ENCODE data around the gene KIFC3. TPM values are rescaled to one million over a fixed set of nuclear protein-coding genes. Genes with fewer than 3 reads are reported as not detected.

KIFC3 gene
- total RNA-seq, 1 donor from 2014 or later: 0.27 TPM

DNA sequence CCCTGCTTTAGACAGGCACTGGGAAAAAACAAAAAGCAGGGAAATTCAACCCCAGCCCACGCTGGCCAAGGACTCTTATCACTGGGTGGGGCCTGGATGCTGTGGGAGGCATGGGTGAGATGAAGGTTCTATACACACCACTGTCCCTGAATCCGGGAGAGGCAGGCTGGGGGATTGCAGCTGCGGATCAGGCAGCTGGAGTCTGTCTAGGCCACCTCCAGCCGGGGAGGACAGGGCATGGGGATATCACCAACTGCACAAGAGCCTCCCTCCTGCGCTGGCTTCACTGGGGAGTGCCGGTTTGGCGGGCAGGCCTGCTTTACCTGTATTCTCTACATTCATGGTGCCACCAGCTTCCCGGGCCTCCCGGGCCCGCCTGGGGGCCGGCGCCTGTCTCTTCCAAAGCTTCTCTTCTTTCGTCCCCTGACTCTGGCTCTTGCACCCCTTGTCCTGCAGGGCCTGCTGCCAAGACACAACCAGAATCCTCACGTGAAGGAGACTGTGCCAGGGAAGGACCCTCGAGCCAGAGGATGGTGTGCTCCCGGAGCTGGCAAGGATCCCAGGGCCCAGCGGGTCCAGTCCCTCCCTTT lies 13.9 kb downstream of the KIFC3 start:
- ChIA-PET POLR2A (no interaction called here), CTCF (no interaction called here)
- DNase-seq: no peak
- intact Hi-C loops (cut with micrococcal nuclease): no loop called here
- no peak overlapping the region for H3K4me3 Mint-ChIP-seq
- H3K36me3 Mint-ChIP-seq (ENCODE audit: low read depth): no peaks in the 10 kb centered on the region
- no peaks in the 10 kb centered on the region for H3K4me1 Mint-ChIP-seq
- no peaks in the 10 kb centered on the region for H3K9me3 Mint-ChIP-seq
- H3K27me3 Mint-ChIP-seq: peaks cover 7% of the 10 kb centered on the region
- H3K27ac Mint-ChIP-seq: no peak overlapping the region
- TF ChIP-seq, protein P1, sequence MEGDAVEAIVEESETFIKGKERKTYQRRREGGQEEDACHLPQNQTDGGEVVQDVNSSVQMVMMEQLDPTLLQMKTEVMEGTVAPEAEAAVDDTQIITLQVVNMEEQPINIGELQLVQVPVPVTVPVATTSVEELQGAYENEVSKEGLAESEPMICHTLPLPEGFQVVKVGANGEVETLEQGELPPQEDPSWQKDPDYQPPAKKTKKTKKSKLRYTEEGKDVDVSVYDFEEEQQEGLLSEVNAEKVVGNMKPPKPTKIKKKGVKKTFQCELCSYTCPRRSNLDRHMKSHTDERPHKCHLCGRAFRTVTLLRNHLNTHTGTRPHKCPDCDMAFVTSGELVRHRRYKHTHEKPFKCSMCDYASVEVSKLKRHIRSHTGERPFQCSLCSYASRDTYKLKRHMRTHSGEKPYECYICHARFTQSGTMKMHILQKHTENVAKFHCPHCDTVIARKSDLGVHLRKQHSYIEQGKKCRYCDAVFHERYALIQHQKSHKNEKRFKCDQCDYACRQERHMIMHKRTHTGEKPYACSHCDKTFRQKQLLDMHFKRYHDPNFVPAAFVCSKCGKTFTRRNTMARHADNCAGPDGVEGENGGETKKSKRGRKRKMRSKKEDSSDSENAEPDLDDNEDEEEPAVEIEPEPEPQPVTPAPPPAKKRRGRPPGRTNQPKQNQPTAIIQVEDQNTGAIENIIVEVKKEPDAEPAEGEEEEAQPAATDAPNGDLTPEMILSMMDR (IDR thresholded peaks at IDR 0.05): no peak
- no peak for ATAC-seq (ENCODE audit: low read depth)

DNA sequence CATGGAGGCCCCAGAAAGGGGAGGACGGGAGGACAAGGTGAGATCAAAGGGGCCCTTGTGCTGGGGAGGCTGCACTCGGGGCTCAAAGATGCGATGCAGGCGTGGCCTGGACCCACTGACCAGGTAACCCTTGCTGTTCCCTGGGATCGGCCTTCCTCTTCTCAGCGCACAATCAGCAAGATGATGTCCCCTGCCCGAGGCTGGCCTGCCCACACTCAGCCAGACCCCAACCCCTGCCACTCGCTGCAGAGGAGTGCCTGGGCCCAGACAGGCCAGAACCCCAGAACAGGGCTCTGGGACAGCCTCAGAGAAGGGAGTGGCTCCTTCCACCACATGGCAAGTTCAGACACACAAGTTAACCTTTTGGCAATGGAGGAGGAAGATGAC lies 14.8 kb downstream of the KIFC3 start:
- intact Hi-C loops (cut with micrococcal nuclease): no loop called here
- H3K4me3 Mint-ChIP-seq: no peak overlapping the region
- H3K27ac Mint-ChIP-seq: no peak overlapping the region
- ChIA-PET POLR2A (no interaction called here), CTCF (no interaction called here)
- H3K9me3 Mint-ChIP-seq: no peaks in the 10 kb centered on the region
- no peaks in the 10 kb centered on the region for H3K36me3 Mint-ChIP-seq (ENCODE audit: low read depth)
- DNase-seq (no peak), ATAC-seq (ENCODE audit: low read depth) (no peak)
- TF ChIP-seq, protein P1 (IDR thresholded peaks at IDR 0.05): no peak
- H3K4me1 Mint-ChIP-seq: no peaks in the 10 kb centered on the region
- H3K27me3 Mint-ChIP-seq: peaks cover 7% of the 10 kb centered on the region

DNA sequence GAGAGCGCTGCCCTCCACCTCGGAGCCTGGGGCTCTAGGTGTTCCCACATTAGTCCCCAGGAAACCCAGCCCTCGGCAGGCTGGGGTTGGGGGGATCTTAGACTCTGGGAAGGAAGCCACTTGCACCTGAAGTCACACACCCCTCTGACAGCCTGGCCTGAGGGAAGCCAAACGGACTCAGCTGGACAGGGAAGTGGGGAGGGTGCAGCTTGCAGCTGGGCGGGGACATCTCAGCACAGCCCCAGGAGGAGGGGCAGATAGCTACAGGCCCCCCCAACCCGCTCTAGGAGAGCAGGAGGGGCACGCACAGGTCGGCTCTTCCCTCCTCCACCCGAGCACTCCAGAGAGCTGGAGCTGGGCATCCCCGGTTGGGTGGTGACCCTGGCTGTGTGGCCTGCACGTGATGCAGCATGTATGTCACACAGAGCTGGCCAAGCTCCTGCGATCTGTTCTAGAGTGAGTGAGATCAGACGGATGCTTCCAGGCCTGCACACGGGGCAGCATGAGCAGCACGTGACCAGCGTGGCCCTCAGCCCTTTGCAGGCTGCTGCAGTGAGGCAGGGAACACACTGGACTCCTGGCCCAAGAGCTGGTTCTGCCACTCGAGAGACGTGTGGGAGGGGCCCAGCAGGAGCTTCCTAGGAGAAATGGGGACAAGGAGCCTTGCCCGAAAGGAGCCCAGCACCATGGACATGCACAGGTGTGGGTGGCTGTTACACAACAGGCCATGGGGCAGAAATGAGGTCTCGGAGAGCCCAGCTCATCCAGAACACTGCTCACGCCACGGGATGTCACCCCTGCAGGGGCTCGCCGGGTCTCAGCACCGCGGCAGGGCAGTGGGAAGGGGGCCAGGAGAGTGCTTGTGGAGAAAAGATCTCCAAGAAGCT lies 15.4 kb downstream of the KIFC3 start:
- intact Hi-C loops (cut with micrococcal nuclease): no loop called here
- Mint-ChIP-seq H3K27me3 (peaks cover 7% of the 10 kb centered on the region), H3K9me3 (no peaks in the 10 kb centered on the region), H3K36me3 (ENCODE audit: low read depth) (no peaks in the 10 kb centered on the region), H3K4me3 (no peak overlapping the region), H3K27ac (no peak overlapping the region), H3K4me1 (no peaks in the 10 kb centered on the region)
- no peak for DNase-seq
- ATAC-seq (ENCODE audit: low read depth): no peak
- CTCF ChIA-PET: no interaction called here
- TF ChIP-seq, protein P1 (IDR thresholded peaks at IDR 0.05): no peak
- POLR2A ChIA-PET: no interaction called here

DNA sequence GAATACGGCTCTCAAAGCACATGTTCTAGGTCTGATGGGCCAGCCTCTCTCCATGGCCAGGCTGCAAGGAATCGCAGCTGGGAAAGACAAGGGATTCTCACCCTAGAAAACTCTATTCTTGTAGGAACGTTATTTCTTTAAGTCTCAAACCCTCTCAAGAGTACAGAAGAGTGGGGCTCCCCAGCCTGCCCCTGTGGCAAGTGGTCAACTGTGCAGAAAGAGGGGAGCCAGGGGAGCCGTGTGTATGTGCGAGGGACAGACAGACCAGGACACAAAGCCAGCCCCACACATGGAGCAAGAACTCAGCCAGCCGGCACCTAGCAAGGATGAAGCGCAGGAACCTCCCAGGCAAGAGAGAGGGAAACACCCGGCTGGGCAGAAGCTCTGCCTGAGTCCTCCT lies 16.4 kb downstream of the KIFC3 start:
- Mint-ChIP-seq H3K9me3 (no peaks in the 10 kb centered on the region), H3K36me3 (ENCODE audit: low read depth) (no peaks in the 10 kb centered on the region), H3K27ac (no peak overlapping the region), H3K27me3 (peaks cover 6% of the 10 kb centered on the region), H3K4me1 (no peaks in the 10 kb centered on the region), H3K4me3 (no peak overlapping the region)
- DNase-seq (no peak), ATAC-seq (ENCODE audit: low read depth) (no peak)
- CTCF ChIA-PET: no interaction called here
- POLR2A ChIA-PET: no interaction called here
- intact Hi-C loops (cut with micrococcal nuclease): no loop called here
- TF ChIP-seq, protein P1 (IDR thresholded peaks at IDR 0.05): no peak

DNA sequence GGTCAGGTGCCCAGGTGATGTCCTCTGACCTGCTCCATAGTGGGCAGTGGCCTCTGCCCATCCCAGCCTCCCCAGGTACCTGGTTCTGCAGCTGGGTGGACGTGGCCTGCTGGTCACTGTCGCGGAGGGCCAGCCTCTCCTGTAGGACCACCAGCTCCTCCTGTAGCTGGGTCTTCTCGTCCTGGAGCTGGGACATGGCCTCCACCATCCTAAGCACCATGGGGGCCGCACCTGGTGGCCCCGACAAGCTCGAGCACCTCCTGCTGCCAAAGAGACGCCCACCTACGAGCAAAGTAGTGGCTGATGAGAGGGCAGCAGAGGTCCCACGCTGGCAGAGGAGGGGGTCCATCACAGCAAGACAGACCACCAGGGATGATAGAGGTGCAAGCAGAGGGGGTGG lies 16.9 kb downstream of the KIFC3 start:
- H3K4me3 Mint-ChIP-seq: no peak overlapping the region
- TF ChIP-seq, protein P1 (IDR thresholded peaks at IDR 0.05): no peak
- DNase-seq (no peak), ATAC-seq (ENCODE audit: low read depth) (no peak)
- ChIA-PET CTCF (no interaction called here), POLR2A (no interaction called here)
- no peak overlapping the region for H3K27ac Mint-ChIP-seq
- intact Hi-C loops (cut with micrococcal nuclease): no loop called here
- H3K27me3 Mint-ChIP-seq: peaks cover 6% of the 10 kb centered on the region
- H3K4me1 Mint-ChIP-seq: no peaks in the 10 kb centered on the region
- H3K36me3 Mint-ChIP-seq (ENCODE audit: low read depth): no peaks in the 10 kb centered on the region
- no peaks in the 10 kb centered on the region for H3K9me3 Mint-ChIP-seq

Measured in activated B cell treated with CpG ODN at 0.5 μM for 24 hours (primary cell).